MM.1S (cell line): ENCODE results near the gene ISOC2.

Source experiments
- DNase-seq: peaks from one replicate; pipeline ENCODE4 v3.0.0-alpha.2; 2015
- H2AFZ ChIP-seq: fragments of 300-600 bp; sonication (generic); 2 replicates; pipeline ENCODE4 v1.6.0; 2016; ENCODE audit warnings: antibody characterized with exemption, low read length
- H3F3A ChIP-seq: fragments of 300-600 bp; sonication (generic); 2 replicates; pipeline ENCODE4 v1.6.1; 2016; ENCODE audit warnings: mild to moderate bottlenecking, antibody characterized with exemption, low read length, moderate library complexity, mixed read lengths; ENCODE audit not compliant: insufficient read depth
- H3K27ac ChIP-seq: fragments of 300-600 bp; sonication (generic); 2 replicates; pipeline ENCODE4 v1.5.1; 2016; ENCODE audit warnings: mild to moderate bottlenecking, low read length
- H3K27me3 ChIP-seq: fragments of 300-600 bp; sonication (generic); replicated peaks from 2 replicates; pipeline ENCODE4 v1.6.0; 2016; ENCODE audit warnings: low read length; ENCODE audit not compliant: insufficient read depth
- H3K36me3 ChIP-seq: fragments of 300-600 bp; sonication (generic); replicated peaks from 2 replicates; pipeline ENCODE4 v1.6.1; 2016; ENCODE audit warnings: mild to moderate bottlenecking, low read length, mixed read lengths; ENCODE audit not compliant: insufficient read depth
- H3K4me1 ChIP-seq: fragments of 300-600 bp; sonication (generic); 2 replicates; pipeline ENCODE4 v1.6.1; 2016; ENCODE audit warnings: low read length, mixed read lengths
- H3K4me2 ChIP-seq: fragments of 300-600 bp; sonication (generic); 2 replicates; pipeline ENCODE4 v1.6.0; 2016; ENCODE audit warnings: low read depth, low read length
- H3K4me3 ChIP-seq: fragments of 300-600 bp; sonication (generic); 2 replicates; pipeline ENCODE4 v1.5.1; 2016; ENCODE audit warnings: low read length, mixed read lengths
- H3K79me2 ChIP-seq: fragments of 300-600 bp; sonication (generic); 2 replicates; pipeline ENCODE4 v1.6.1; 2016; ENCODE audit warnings: mixed run types, low read length, mixed read lengths
- H3K9ac ChIP-seq: fragments of 300-600 bp; sonication (generic); 2 replicates; pipeline ENCODE4 v1.6.1; 2016; ENCODE audit warnings: low read length, mixed read lengths
- H3K9me2 ChIP-seq: fragments of 300-600 bp; sonication (generic); replicated peaks from 2 replicates; pipeline ENCODE4 v1.6.1; 2016; ENCODE audit warnings: mild to moderate bottlenecking, low read length, mixed read lengths; ENCODE audit not compliant: insufficient read depth
- H3K9me3 ChIP-seq: fragments of 300-600 bp; sonication (generic); replicated peaks from 2 replicates; pipeline ENCODE4 v1.6.1; 2016; ENCODE audit warnings: mild to moderate bottlenecking, low read length, mixed read lengths; ENCODE audit not compliant: insufficient read depth
- H4K20me1 ChIP-seq: fragments of 300-600 bp; sonication (generic); 2 replicates; pipeline ENCODE4 v1.6.1; 2016; ENCODE audit warnings: mild to moderate bottlenecking, low read length, moderate library complexity, mixed read lengths; ENCODE audit not compliant: insufficient read depth
- EZH2 ChIP-seq: fragments of 300-600 bp; sonication (generic); optimal IDR thresholded peaks from 2 replicates; pipeline ENCODE3; 2017; ENCODE audit warnings: low read depth, mild to moderate bottlenecking, antibody characterized with exemption, low read length, mixed read lengths
- EZH2phosphoT487 ChIP-seq: fragments of 300-600 bp; sonication (generic); IDR thresholded peaks from 2 replicates; pipeline ENCODE4 v1.6.1; 2018; ENCODE audit warnings: antibody characterized with exemption, low read length
- TF ChIP-seq, protein P1 (sequence below): fragments of 300-600 bp; sonication (generic); IDR thresholded peaks from 2 replicates; pipeline ENCODE4 v1.5.1; 2016; ENCODE audit warnings: antibody characterized with exemption, low read length, mixed read lengths

Gene ISOC2

DNA sequence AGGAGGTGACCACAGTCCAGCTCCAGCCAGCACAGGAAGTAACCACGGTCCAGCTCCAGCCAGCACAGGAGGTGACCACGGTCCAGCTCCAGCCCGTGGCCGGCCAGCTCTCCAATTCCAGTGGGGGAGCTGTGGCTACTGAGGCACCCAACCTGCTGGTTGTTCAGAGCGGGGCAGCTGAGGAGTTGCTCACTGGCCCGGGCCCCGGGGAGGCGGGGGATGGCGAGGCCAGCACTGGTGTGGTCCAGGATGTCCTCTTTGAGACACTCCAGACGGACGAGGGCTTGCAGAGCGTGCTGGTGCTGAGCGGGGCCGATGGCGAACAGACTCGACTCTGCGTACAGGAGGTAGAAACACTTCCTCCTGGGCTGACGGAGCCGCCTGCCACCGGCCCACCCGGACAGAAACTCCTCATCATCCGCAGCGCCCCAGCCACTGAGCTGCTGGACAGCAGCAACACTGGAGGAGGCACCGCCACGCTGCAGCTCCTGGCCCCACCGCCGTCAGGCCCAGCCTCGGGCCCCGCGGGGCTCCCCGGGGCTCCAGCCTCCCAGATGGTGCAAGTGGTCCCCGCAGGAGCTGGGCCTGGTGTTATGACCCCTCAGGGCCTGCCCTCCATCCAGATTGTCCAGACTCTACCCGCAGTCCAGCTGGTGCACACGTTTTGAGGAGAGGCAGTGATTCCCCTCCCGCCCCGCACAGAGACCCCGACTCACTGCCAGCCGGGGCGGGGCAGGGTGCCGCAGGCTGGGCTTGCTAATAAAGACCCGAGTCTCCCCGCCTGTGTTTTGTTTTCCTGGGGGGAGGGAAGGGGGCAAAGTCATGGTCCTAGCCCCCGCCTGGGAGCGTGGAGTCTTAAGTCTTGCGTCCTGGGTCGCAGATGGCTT, 22.5 kb upstream of the ISOC2 start:
- Histone ChIP-seq H4K20me1 (no peaks in the 10 kb centered on the region), H3K79me2 (peaks cover 2% of the 10 kb centered on the region; the same call in 1 of the 2 replicates), H3K9me2 (no peaks in the 10 kb centered on the region), H3K4me3 (no peak overlapping the region), H3K27ac (no peak overlapping the region), H3K9ac (no peak overlapping the region), H3K9me3 (no peaks in the 10 kb centered on the region), H2AFZ (no peak overlapping the region), H3K4me1 (no peaks in the 10 kb centered on the region), H3F3A (no peaks in the 10 kb centered on the region), H3K4me2 (no peak overlapping the region), H3K27me3 (peaks cover 45% of the 10 kb centered on the region), H3K36me3 (no peaks in the 10 kb centered on the region)
- TF ChIP-seq, protein P1, sequence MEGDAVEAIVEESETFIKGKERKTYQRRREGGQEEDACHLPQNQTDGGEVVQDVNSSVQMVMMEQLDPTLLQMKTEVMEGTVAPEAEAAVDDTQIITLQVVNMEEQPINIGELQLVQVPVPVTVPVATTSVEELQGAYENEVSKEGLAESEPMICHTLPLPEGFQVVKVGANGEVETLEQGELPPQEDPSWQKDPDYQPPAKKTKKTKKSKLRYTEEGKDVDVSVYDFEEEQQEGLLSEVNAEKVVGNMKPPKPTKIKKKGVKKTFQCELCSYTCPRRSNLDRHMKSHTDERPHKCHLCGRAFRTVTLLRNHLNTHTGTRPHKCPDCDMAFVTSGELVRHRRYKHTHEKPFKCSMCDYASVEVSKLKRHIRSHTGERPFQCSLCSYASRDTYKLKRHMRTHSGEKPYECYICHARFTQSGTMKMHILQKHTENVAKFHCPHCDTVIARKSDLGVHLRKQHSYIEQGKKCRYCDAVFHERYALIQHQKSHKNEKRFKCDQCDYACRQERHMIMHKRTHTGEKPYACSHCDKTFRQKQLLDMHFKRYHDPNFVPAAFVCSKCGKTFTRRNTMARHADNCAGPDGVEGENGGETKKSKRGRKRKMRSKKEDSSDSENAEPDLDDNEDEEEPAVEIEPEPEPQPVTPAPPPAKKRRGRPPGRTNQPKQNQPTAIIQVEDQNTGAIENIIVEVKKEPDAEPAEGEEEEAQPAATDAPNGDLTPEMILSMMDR: no peak
- TF ChIP-seq EZH2phosphoT487 (no peak), EZH2 (no peak)
- no peak for DNase-seq

DNA sequence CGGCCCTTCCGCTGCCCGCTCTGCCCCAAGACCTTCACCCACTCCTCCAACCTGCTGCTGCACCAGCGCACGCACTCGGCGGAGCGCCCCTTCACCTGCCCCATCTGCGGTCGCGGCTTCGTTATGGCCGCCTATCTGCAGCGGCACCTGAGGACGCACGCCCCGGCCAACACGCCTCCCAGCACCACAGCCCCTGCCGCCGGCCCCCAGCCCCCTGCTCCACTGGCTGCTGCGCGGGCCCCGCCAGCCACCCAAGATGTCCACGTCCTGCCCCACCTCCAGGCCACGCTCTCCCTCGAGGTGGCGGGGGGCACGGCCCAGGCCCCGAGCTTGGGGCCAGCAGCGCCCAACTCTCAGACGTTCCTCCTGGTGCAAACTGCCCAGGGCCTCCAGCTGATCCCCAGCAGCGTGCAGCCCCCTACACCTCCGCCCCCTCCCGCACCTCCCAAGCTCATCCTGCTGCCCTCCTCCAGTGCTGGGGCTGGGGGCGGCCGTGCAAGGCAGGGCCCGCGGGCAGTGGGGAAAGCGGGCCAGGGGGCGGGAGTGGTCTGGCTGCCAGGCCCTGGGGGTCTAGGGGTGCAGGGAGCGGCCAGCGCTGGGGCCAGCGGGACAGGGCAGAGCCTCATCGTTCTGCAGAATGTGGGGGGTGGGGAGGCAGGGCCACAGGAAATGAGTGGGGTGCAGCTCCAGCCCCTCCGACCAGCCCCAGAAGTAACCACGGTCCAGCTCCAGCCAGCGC, 21.7 kb upstream of the ISOC2 start:
- no peak for DNase-seq
- peaks cover 10% of the 10 kb centered on the region for H3K79me2 ChIP-seq
- H3K27me3 ChIP-seq: peaks cover 40% of the 10 kb centered on the region
- no peak overlapping the region for H3K4me3 ChIP-seq
- no peak overlapping the region for H3K27ac ChIP-seq
- TF ChIP-seq EZH2 (no peak), EZH2phosphoT487 (no peak)
- TF ChIP-seq, protein P1: no peak
- H3K9me3 ChIP-seq: no peaks in the 10 kb centered on the region
- no peaks in the 10 kb centered on the region for H3K36me3 ChIP-seq
- H2AFZ ChIP-seq: no peak overlapping the region
- no peaks in the 10 kb centered on the region for H4K20me1 ChIP-seq
- H3K4me2 ChIP-seq: no peak overlapping the region
- H3K9me2 ChIP-seq: no peaks in the 10 kb centered on the region
- no peaks in the 10 kb centered on the region for H3F3A ChIP-seq
- H3K4me1 ChIP-seq: no peaks in the 10 kb centered on the region
- H3K9ac ChIP-seq: no peak overlapping the region

DNA sequence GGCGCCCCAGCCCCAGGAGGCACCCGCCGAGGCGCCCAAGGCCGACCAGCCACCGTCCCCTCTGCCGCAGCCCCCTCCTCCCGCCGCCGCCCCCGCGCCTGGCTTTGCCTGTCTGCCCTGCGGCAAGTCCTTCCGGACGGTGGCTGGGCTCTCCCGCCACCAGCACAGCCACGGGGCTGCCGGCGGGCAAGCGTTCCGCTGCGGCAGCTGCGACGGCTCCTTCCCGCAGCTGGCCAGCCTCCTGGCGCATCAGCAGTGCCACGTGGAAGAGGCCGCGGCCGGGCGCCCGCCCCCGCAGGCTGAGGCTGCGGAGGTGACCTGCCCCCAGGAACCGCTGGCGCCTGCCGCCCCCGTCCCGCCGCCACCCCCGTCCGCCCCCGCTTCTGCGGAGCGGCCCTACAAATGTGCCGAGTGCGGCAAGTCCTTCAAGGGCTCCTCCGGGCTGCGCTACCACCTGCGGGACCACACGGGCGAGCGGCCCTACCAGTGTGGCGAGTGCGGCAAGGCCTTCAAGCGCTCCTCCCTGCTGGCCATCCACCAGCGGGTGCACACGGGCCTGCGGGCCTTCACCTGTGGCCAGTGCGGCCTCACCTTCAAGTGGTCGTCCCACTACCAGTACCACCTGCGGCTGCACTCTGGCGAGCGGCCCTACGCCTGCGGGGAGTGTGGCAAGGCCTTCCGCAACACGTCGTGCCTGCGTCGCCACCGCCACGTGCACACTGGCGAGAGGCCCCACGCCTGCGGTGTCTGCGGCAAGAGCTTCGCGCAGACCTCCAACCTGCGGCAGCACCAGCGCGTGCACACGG, 20.9 kb upstream of the ISOC2 start:
- no peaks in the 10 kb centered on the region for H4K20me1 ChIP-seq
- H3K36me3 ChIP-seq: no peaks in the 10 kb centered on the region
- H3K9me3 ChIP-seq: no peaks in the 10 kb centered on the region
- H3K27ac ChIP-seq: no peak overlapping the region
- no peaks in the 10 kb centered on the region for H3K4me1 ChIP-seq
- H3K9me2 ChIP-seq: no peaks in the 10 kb centered on the region
- TF ChIP-seq EZH2 (no peak), EZH2phosphoT487 (no peak)
- TF ChIP-seq, protein P1: no peak
- no peak overlapping the region for H3K4me3 ChIP-seq
- peaks cover 17% of the 10 kb centered on the region for H3K79me2 ChIP-seq
- H2AFZ ChIP-seq: no peak overlapping the region
- H3K27me3 ChIP-seq: peaks cover 33% of the 10 kb centered on the region
- no peaks in the 10 kb centered on the region for H3F3A ChIP-seq
- H3K4me2 ChIP-seq: no peak overlapping the region
- no peak overlapping the region for H3K9ac ChIP-seq
- DNase-seq: no peak
